C4-2B (cell line): ENCODE measurements around the gene BRWD1.

Experiments used
- H3K27ac ChIP-seq: fragments of 450-650 bp; 2 replicates; pipeline ENCODE4 v1.5.1; 2017
- ZFX ChIP-seq: fragments of 450-650 bp; IDR thresholded peaks from 2 replicates; pipeline ENCODE4 v1.6.1; 2017
- TF ChIP-seq, protein P1 (sequence below): fragments of 450-650 bp; conservative IDR thresholded peaks from 2 replicates; pipeline ENCODE4 v1.5.1; 2017; ENCODE audit warnings: mild to moderate bottlenecking

BRWD1 gene

DNA sequence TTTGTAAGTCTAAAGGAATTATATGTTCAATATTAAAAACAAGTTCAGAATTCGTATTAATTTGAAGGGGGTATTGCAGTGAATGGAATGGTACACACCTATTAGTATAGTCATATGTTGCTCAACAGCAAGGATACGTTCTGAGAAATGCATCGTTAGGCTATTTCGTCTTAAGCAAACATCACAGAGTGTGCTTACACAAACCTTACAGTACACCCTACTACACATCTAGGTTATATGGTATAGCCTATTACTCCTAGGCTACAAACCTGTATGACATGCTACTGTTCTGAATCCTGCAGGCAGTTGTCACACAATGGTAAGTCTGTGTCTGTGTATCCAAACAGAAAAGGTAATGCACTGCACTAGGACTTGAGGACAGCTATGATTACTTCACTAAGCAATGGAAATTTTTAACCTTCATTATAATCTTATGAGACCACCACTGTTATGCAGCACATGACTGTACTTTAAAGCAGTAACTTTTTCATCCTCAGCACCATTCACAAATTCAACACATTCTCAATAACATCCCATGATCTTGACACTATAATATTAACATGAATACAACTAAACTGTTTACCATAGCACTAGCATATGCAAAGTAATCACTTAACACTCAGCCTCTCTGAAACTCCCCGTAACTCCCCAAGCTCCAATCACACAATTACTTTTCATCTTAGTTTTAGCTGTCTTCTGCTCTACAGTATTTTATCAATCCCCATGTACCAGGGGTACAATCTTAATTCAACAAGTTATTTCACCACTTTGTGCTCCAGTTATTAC is 115.8 kb downstream of the BRWD1 start:
- TF ChIP-seq, protein P1, sequence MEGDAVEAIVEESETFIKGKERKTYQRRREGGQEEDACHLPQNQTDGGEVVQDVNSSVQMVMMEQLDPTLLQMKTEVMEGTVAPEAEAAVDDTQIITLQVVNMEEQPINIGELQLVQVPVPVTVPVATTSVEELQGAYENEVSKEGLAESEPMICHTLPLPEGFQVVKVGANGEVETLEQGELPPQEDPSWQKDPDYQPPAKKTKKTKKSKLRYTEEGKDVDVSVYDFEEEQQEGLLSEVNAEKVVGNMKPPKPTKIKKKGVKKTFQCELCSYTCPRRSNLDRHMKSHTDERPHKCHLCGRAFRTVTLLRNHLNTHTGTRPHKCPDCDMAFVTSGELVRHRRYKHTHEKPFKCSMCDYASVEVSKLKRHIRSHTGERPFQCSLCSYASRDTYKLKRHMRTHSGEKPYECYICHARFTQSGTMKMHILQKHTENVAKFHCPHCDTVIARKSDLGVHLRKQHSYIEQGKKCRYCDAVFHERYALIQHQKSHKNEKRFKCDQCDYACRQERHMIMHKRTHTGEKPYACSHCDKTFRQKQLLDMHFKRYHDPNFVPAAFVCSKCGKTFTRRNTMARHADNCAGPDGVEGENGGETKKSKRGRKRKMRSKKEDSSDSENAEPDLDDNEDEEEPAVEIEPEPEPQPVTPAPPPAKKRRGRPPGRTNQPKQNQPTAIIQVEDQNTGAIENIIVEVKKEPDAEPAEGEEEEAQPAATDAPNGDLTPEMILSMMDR, result no peak
- no peak for TF ChIP-seq ZFX
- no peak overlapping the region for H3K27ac ChIP-seq

DNA sequence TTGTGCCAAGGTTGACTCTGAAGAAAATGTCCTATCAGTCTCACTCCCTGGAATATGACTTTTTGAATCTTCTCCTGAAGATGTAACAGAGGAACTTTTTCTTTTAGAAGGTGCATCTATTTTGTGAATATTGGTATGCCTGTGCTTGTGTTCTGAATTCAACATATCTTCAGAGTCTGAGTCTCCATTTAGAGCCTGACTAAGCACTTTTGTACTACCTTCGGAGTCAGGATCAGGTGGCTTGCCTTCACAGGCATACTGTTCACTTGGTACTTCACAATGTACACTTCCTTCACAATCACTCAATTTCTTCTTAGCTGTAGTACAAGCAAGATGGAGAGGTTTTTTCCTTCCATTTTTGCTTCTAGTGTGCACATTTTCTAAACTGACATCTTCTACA is 116.6 kb downstream of the BRWD1 start:
- TF ChIP-seq ZFX, result no peak
- TF ChIP-seq, protein P1, result no peak
- H3K27ac ChIP-seq, result no peak overlapping the region

DNA sequence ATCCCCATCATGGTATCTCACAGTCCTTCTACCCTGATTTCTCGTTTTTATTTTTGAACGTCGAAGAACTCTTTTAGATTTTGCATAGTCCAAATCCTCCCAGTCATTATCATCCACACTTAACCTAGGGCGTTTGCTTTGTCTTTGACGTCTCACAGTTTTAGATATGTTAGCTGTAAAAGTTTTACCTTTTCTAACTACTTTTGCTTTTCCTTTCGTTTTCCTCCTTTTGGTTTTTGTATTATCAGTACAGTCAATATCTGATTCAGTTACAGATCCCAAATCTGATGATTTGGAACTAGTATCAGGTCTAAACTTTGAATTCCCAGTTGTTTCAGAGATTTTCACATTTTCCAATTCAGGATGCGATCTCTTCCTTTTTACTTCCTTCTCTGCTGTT is 117.1 kb downstream of the BRWD1 start:
- H3K27ac ChIP-seq, result no peak overlapping the region
- TF ChIP-seq ZFX, result no peak
- TF ChIP-seq, protein P1, result no peak

DNA sequence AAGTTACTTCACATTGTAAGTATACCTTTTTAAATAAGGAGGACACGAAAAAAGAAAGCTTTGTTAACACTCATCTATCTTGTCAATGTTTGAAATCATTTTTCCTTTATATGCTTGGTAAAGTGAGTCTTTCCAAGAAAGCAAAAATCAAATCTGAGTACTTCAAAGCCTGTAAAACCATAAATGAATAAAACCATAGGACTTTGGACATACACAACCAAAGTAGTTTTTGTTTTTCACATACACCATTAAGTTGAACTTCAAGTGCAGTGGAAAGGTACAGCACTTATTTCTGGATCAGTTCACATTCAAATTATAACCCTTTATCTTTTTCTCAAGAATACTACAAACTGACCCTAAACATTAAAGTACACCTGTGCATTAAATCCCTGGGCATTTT is 120.1 kb downstream of the BRWD1 start:
- TF ChIP-seq ZFX, result no peak
- TF ChIP-seq, protein P1, result no peak
- no peak overlapping the region for H3K27ac ChIP-seq

DNA sequence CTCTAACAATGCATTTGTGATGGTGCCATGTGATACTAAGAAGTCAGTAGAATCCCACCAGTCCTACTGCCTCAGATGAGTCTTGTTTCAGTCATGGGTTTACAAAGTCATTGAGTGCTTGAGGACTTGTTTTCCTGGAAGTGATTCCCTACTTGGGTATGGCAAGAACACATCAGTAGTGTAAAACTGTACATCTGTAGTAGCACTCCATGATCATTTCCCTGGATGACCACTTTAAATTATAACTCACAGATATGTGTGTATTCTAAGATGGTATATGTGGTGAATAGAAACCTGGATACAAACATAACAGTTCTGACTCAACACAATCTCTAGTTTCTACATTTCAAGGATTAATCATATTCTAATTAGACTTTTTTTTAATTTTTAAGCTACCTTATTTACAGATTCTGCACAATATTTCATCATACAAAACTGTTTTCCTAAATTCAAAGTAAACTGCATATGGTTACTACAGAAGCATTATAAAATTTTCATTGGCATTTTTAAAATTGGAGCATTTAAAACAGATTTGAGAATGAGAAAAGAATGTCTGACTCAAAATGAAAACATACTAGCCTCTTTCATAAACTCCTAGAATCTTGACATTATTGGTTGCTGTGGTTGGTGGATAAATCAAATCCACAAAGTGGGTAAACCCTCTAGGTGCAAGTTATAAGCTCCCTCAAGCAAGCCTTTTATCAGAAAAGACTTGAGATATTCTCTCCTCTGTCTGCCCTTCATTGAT is 123.4 kb downstream of the BRWD1 start:
- H3K27ac ChIP-seq, result no peak overlapping the region
- TF ChIP-seq ZFX, result no peak
- TF ChIP-seq, protein P1, result no peak

DNA sequence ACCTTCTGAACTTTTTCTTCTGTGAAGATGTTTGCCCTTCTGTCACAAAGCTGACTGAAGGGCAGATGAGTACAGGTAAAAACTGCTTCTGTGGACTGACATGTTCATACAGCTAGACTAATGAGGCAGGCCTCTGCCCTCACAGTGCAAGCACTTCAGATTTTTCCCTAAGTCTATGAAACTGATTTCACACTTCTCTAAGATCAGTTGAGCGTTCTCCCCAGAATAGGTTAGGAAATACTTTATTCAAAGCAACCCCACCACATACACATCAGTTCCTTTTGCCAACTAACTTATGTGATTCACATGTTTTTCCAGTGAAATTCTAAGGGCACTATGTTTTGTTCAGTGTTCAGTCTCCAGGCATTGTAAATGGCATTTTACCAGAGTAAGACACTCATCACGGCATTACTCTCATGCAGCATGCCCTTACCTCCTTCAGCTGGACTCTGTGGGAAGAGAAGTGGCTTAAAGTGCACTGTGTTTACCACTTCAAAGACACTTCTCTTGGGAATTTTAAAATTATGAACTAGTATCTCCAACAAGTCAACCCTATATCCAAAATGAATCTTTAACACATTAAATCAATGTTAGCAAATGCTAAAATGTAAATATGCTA is 124.8 kb downstream of the BRWD1 start:
- H3K27ac ChIP-seq, result no peak overlapping the region
- TF ChIP-seq, protein P1, result no peak
- TF ChIP-seq ZFX, result no peak

DNA sequence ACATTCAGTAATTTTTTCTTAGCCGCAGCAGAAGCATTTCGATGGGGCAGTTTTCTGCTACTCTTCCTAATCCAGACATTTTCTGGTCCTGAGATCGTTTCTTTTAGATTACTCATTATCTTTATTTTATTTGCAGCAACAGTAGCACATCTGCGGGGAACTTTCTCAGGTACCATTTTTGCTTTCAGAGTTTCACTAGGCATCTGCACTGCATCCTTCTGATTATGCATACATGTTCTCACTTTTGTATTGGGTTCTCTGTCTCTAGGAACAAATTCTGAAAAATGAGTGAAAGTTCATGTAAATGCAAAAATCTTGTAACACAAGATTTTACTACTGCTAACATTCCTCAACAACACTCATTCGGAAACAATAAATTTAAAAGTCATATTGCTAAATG is 126.3 kb downstream of the BRWD1 start:
- H3K27ac ChIP-seq, result no peak overlapping the region
- TF ChIP-seq, protein P1, result no peak
- no peak for TF ChIP-seq ZFX
